Liver (tissue), 9 donors: Measurements from ENCODE around the gene DNAJC8. TPM values are rescaled to one million over a fixed set of nuclear protein-coding genes. Genes with fewer than 3 reads are reported as not detected.

Experiments
- DNase-seq: peaks from one replicate; pipeline ENCODE4 v3.0.0-alpha.2; 2017; ENCODE audit warnings: low spot score
- H3K27ac ChIP-seq, 2 donors: one replicate each; pipeline ENCODE4 v1.7.0; 2013; ENCODE audit warnings: inconsistent platforms in 2 of 2, low read length in 2 of 2, control low read depth in 1 of 2, low read depth in 1 of 2, mild to moderate bottlenecking in 1 of 2
- H3K27me3 ChIP-seq, 4 donors: one replicate each; pipeline versions ENCODE4 v1.6.1 to v1.7.0; 2013; ENCODE audit warnings: low read length in 3 of 4, inconsistent platforms in 1 of 4, mild to moderate bottlenecking in 1 of 4, moderate library complexity in 1 of 4; ENCODE audit not compliant: control insufficient read depth in 4 of 4, insufficient read depth in 4 of 4
- H3K36me3 ChIP-seq, 4 donors: one replicate each; pipeline versions ENCODE4 v1.6.1 to v1.7.0; 2013; ENCODE audit warnings: low read length in 3 of 4, mild to moderate bottlenecking in 3 of 4, low read depth in 1 of 4, moderate library complexity in 1 of 4; ENCODE audit not compliant: control insufficient read depth in 4 of 4, insufficient read depth in 3 of 4
- H3K4me1 ChIP-seq, 4 donors: one replicate each; pipeline versions ENCODE4 v1.6.1 to v1.7.0; 2013; ENCODE audit warnings: low read length in 3 of 4, mild to moderate bottlenecking in 3 of 4, moderate library complexity in 1 of 4; ENCODE audit not compliant: control insufficient read depth in 4 of 4, insufficient read depth in 4 of 4
- H3K4me3 ChIP-seq, 3 donors: one replicate each; pipeline versions ENCODE4 v1.6.1 to v1.7.0; 2013; ENCODE audit warnings: low read length in 3 of 3, control low read depth in 1 of 3, low read depth in 1 of 3, mild to moderate bottlenecking in 1 of 3
- H3K9ac ChIP-seq, 2 donors: one replicate each; pipeline ENCODE4 v1.7.0; 2013; ENCODE audit warnings: low read length in 2 of 2, mild to moderate bottlenecking in 2 of 2, moderate library complexity in 2 of 2, control low read depth in 1 of 2, low read depth in 1 of 2
- H3K9me3 ChIP-seq, 4 donors: one replicate each; pipeline versions ENCODE4 v1.6.1 to v1.7.0; 2013; ENCODE audit warnings: low read length in 3 of 4; ENCODE audit not compliant: control insufficient read depth in 4 of 4
- EGR1 ChIP-seq, 2 donors: IDR thresholded peaks; 2 replicates each; pipeline ENCODE4 v1.6.1; 2016 to 2018; ENCODE audit warnings: antibody characterized with exemption in 2 of 2, low read depth in 2 of 2
- FOXA1 ChIP-seq: IDR thresholded peaks from 2 replicates; pipeline ENCODE4 v1.6.1; 2016; ENCODE audit warnings: antibody characterized with exemption
- FOXA2 ChIP-seq: IDR thresholded peaks from 2 replicates; pipeline ENCODE4 v1.6.1; 2016; ENCODE audit warnings: antibody characterized with exemption
- GABPA ChIP-seq, 2 donors: IDR thresholded peaks in 1 of 2; conservative IDR thresholded peaks in 1 of 2; 2 replicates each; pipeline ENCODE4 v1.6.1; 2016; ENCODE audit warnings: antibody characterized with exemption in 2 of 2, mild to moderate bottlenecking in 1 of 2, moderate library complexity in 1 of 2
- HNF4A ChIP-seq, 2 donors: conservative IDR thresholded peaks; 2 replicates each; pipeline ENCODE4 v1.6.1; 2016; ENCODE audit warnings: antibody characterized with exemption in 2 of 2, mild to moderate bottlenecking in 2 of 2
- JUND ChIP-seq, 2 donors: IDR thresholded peaks; 2 replicates each; pipeline ENCODE4 v1.6.1; 2016; ENCODE audit warnings: antibody characterized with exemption in 2 of 2
- NR2F2 ChIP-seq: IDR thresholded peaks from 2 replicates; pipeline ENCODE4 v1.6.1; 2016; ENCODE audit warnings: antibody characterized with exemption
- RAD21 ChIP-seq, 2 donors: IDR thresholded peaks; 2 replicates each; pipeline ENCODE4 v1.6.1; 2016; ENCODE audit warnings: antibody characterized with exemption in 2 of 2, mild to moderate bottlenecking in 2 of 2
- RXRA ChIP-seq, 2 donors: IDR thresholded peaks; 2 replicates each; pipeline ENCODE4 v1.6.1; 2017 to 2018; ENCODE audit warnings: antibody characterized with exemption in 2 of 2, mild to moderate bottlenecking in 1 of 2
- SP1 ChIP-seq: IDR thresholded peaks from 2 replicates; pipeline ENCODE4 v1.6.1; 2018; ENCODE audit warnings: antibody characterized with exemption, mild to moderate bottlenecking
- TAF1 ChIP-seq: conservative IDR thresholded peaks from 2 replicates; pipeline ENCODE4 v1.6.1; 2016; ENCODE audit warnings: antibody characterized with exemption, mild to moderate bottlenecking
- YY1 ChIP-seq: IDR thresholded peaks from 2 replicates; pipeline ENCODE4 v1.6.1; 2016; ENCODE audit warnings: antibody characterized with exemption, mild to moderate bottlenecking
- WGBS: extraction: QIAGEN DNeasy Blood & Tissue Kit; methylation state at CpG from one replicate; pipeline ENCODE4 v1.1.7; 2013; 5-methylcytosine and 5-hydroxymethylcytosine counted together
- polyA plus RNA-seq, 2 donors: library from polyadenylated mRNA; stranded (reverse) in 1 of 2; unstranded in 1 of 2; fragments of 200-250 nt in 1 of 2; fragments of >200 nt in 1 of 2; fragmentation: Nextera tagmentation in 1 of 2; extraction: Ambion mirVana in 1 of 2; gene quantifications; one replicate each; pipeline versions ENCODE4 v1.2.1 to v1.2.3, GENCODE V29; 2013 to 2015
- total RNA-seq, 2 donors: library from RNA; depleted of rRNA; stranded (reverse); fragments of >200 nt; gene quantifications; one replicate each; pipeline ENCODE4 v1.2.3, GENCODE V29; 2014
- TF ChIP-seq, protein P1 (sequence below): IDR thresholded peaks from 2 replicates; pipeline ENCODE4 v1.6.1; 2016; ENCODE audit warnings: antibody characterized with exemption
- TF ChIP-seq, protein P2 (sequence below): IDR thresholded peaks from 2 replicates; pipeline ENCODE4 v1.6.1; 2016; ENCODE audit warnings: antibody characterized with exemption, mild to moderate bottlenecking
- TF ChIP-seq, protein P3 (sequence below): IDR thresholded peaks from 2 replicates; pipeline ENCODE4 v1.6.1; 2016; ENCODE audit warnings: antibody characterized with exemption
- TF ChIP-seq, protein P4 (sequence below): IDR thresholded peaks from 2 replicates; pipeline ENCODE4 v1.6.1; 2016; ENCODE audit warnings: antibody characterized with exemption
- TF ChIP-seq, protein P5 (sequence below): fragments of 150-350 bp; IDR thresholded peaks from 2 replicates; pipeline ENCODE4 v1.5.1; 2017; ENCODE audit warnings: improper control_type of control experiment, low read depth, low read length; ENCODE audit not compliant: missing input control
- donor health status: healthy.
- donor health status: healthy.
- donor health status: healthy.
- donor health status: healthy.
- donor health status: healthy.

The DNAJC8 gene
- total and polyA plus RNA-seq, 4 donors, result 14.9 to 38.6 (median 25.2) TPM

DNA sequence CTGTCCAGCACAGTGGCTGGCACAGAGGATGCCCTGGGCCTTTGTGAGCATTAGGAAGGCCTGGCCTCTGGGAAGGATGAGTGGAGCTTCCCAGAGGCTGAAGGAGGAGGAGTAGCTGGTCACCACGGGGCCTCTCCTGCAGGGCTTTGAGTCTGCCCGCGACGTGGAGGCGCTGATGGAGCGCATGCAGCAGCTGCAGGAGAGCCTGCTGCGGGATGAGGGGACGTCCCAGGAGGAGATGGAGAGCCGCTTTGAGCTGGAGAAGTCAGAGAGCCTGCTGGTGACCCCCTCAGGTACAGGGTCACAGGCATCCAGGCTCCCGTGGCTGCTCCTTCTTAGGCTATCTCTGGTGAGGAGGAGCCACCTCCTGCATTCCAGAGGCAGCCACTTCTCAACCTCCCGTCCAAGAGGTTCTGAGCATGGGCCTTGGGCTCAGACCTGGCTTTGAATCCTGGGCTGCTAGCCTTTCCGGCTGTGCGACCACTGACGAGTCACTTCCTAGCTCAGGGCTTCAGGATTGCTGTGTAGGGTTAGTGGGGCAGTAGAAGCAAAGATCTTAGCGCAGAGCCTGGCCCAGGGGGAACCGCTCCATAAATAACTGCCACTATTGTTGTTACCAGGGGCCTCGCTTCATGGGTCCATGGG lies 40.5 kb upstream of the DNAJC8 start:
- Histone ChIP-seq H3K36me3 (peaks cover 16 to 51% (median 34%) of the 10 kb centered on the region in 4 donors), H3K4me1 (peaks cover 6 to 17% (median 13%) of the 10 kb centered on the region in 4 donors), H3K4me3 (no peak overlapping the region), H3K27me3 (no peaks in the 10 kb centered on the region), H3K9ac (no peak overlapping the region), H3K27ac (no peak overlapping the region), H3K9me3 (no peaks in the 10 kb centered on the region)
- WGBS, result 93% methylated on average over 17 of the region's 17 CpGs
- DNase-seq, result no peak
- TF ChIP-seq NR2F2, result no peak
- no peak for TF ChIP-seq TAF1
- TF ChIP-seq YY1, result no peak
- TF ChIP-seq SP1, result no peak
- TF ChIP-seq FOXA1, result no peak
- TF ChIP-seq, protein P1, sequence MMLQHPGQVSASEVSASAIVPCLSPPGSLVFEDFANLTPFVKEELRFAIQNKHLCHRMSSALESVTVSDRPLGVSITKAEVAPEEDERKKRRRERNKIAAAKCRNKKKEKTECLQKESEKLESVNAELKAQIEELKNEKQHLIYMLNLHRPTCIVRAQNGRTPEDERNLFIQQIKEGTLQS, result no peak
- TF ChIP-seq, protein P2, sequence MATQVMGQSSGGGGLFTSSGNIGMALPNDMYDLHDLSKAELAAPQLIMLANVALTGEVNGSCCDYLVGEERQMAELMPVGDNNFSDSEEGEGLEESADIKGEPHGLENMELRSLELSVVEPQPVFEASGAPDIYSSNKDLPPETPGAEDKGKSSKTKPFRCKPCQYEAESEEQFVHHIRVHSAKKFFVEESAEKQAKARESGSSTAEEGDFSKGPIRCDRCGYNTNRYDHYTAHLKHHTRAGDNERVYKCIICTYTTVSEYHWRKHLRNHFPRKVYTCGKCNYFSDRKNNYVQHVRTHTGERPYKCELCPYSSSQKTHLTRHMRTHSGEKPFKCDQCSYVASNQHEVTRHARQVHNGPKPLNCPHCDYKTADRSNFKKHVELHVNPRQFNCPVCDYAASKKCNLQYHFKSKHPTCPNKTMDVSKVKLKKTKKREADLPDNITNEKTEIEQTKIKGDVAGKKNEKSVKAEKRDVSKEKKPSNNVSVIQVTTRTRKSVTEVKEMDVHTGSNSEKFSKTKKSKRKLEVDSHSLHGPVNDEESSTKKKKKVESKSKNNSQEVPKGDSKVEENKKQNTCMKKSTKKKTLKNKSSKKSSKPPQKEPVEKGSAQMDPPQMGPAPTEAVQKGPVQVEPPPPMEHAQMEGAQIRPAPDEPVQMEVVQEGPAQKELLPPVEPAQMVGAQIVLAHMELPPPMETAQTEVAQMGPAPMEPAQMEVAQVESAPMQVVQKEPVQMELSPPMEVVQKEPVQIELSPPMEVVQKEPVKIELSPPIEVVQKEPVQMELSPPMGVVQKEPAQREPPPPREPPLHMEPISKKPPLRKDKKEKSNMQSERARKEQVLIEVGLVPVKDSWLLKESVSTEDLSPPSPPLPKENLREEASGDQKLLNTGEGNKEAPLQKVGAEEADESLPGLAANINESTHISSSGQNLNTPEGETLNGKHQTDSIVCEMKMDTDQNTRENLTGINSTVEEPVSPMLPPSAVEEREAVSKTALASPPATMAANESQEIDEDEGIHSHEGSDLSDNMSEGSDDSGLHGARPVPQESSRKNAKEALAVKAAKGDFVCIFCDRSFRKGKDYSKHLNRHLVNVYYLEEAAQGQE, result no peak
- TF ChIP-seq RXRA (IDR thresholded peaks at IDR 0.05), result no peak
- no peak for TF ChIP-seq FOXA2
- TF ChIP-seq GABPA (IDR thresholded peaks at IDR 0.05 in 1 of 2, conservative IDR thresholded peaks at IDR 0.05 in 1 of 2), result no peak
- TF ChIP-seq, protein P3, sequence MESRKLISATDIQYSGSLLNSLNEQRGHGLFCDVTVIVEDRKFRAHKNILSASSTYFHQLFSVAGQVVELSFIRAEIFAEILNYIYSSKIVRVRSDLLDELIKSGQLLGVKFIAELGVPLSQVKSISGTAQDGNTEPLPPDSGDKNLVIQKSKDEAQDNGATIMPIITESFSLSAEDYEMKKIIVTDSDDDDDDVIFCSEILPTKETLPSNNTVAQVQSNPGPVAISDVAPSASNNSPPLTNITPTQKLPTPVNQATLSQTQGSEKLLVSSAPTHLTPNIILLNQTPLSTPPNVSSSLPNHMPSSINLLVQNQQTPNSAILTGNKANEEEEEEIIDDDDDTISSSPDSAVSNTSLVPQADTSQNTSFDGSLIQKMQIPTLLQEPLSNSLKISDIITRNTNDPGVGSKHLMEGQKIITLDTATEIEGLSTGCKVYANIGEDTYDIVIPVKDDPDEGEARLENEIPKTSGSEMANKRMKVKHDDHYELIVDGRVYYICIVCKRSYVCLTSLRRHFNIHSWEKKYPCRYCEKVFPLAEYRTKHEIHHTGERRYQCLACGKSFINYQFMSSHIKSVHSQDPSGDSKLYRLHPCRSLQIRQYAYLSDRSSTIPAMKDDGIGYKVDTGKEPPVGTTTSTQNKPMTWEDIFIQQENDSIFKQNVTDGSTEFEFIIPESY, result no peak
- no peak for TF ChIP-seq HNF4A (conservative IDR thresholded peaks at IDR 0.05)
- no peak for TF ChIP-seq RAD21 (IDR thresholded peaks at IDR 0.05)
- TF ChIP-seq EGR1 (IDR thresholded peaks at IDR 0.05; ENCODE audit: low read depth in 2 of 2), result no peak
- no peak for TF ChIP-seq JUND (IDR thresholded peaks at IDR 0.05)
- TF ChIP-seq, protein P4, sequence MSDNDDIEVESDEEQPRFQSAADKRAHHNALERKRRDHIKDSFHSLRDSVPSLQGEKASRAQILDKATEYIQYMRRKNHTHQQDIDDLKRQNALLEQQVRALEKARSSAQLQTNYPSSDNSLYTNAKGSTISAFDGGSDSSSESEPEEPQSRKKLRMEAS, result no peak
- TF ChIP-seq, protein P5, sequence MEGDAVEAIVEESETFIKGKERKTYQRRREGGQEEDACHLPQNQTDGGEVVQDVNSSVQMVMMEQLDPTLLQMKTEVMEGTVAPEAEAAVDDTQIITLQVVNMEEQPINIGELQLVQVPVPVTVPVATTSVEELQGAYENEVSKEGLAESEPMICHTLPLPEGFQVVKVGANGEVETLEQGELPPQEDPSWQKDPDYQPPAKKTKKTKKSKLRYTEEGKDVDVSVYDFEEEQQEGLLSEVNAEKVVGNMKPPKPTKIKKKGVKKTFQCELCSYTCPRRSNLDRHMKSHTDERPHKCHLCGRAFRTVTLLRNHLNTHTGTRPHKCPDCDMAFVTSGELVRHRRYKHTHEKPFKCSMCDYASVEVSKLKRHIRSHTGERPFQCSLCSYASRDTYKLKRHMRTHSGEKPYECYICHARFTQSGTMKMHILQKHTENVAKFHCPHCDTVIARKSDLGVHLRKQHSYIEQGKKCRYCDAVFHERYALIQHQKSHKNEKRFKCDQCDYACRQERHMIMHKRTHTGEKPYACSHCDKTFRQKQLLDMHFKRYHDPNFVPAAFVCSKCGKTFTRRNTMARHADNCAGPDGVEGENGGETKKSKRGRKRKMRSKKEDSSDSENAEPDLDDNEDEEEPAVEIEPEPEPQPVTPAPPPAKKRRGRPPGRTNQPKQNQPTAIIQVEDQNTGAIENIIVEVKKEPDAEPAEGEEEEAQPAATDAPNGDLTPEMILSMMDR, result no peak
